SU-DHL-6 (cell line): ENCODE results near the gene KRTAP10-8.
"Not testable (repeated sequence)": the region's sequence is repeated elsewhere in the genome, so short reads cannot be mapped to it uniquely, and the experiment has no call there.

Experiments
- CTCF ChIP-seq: fragments of 200-600 bp; sonication (generic); IDR thresholded peaks from one replicate; pipeline ENCODE4 v1.5.1; 2017; ENCODE audit warnings: antibody characterized with exemption, mild to moderate bottlenecking, low read length, moderate library complexity; ENCODE audit not compliant: insufficient read depth, poor library complexity, severe bottlenecking
- EZH2phosphoT487 ChIP-seq: fragments of 200-600 bp; sonication (generic), shearing (Covaris generic); conservative IDR thresholded peaks from 2 replicates; pipeline ENCODE4 v1.6.1; 2018; ENCODE audit warnings: mild to moderate bottlenecking, antibody characterized with exemption, low read length, moderate library complexity, mixed read lengths

GRCh38 chr21:44627831-44628233 lies 16.0 kb downstream of the KRTAP10-8 start:
- not testable (repeated sequence) for TF ChIP-seq CTCF, EZH2phosphoT487
